Stimulated activated CD8-positive, alpha-beta memory T cell treated with anti-CD3 and anti-CD28 coated beads, Interleukin-2, amount 100 ng/mL, for 1 hour (primary cell): ENCODE data around the gene TASP1.
"Not testable (repeated sequence)": the region's sequence is repeated elsewhere in the genome, so short reads cannot be mapped to it uniquely, and the experiment has no call there.

ENCODE experiments used
- DNase-seq, 2 donors: peaks; one replicate each; pipeline ENCODE4 v3.0.0-alpha.2; 2020; ENCODE audit warnings: low read depth in 2 of 2

The TASP1 gene

GRCh38 chr20:13401596-13401995 lies 237.1 kb downstream of the TASP1 start:
- no peak for DNase-seq

GRCh38 chr20:13400453-13400852 lies 238.3 kb downstream of the TASP1 start:
- DNase-seq, result no peak

- DNase-seq, result no peak
Measured at GRCh38 chr20:13397300-13397724, 241.4 kb downstream of the TASP1 start.

GRCh38 chr20:13396826-13397225 lies 241.9 kb downstream of the TASP1 start:
- no peak for DNase-seq

- no peak for DNase-seq
Measured at GRCh38 chr20:13396022-13396421, 242.7 kb downstream of the TASP1 start.

- DNase-seq, result no peak
Measured at GRCh38 chr20:13395232-13395631, 243.5 kb downstream of the TASP1 start.

GRCh38 chr20:13392391-13392790 lies 246.3 kb downstream of the TASP1 start:
- no peak for DNase-seq

- DNase-seq, result no peak
Measured at GRCh38 chr20:13389115-13389514, 249.6 kb downstream of the TASP1 start.

GRCh38 chr20:13384132-13384531 lies 254.6 kb downstream of the TASP1 start:
- no peak for DNase-seq

- no peak for DNase-seq
Measured at GRCh38 chr20:13382786-13383185, 255.9 kb downstream of the TASP1 start.

GRCh38 chr20:13380497-13381229 lies 258.1 kb downstream of the TASP1 start:
- DNase-seq, result not testable (repeated sequence)

GRCh38 chr20:13373400-13373799 lies 265.3 kb downstream of the TASP1 start:
- no peak for DNase-seq

GRCh38 chr20:13364278-13365170 lies 274.2 kb downstream of the TASP1 start:
- no peak for DNase-seq

- DNase-seq, result no peak
Measured at GRCh38 chr20:13363473-13363872, 275.3 kb downstream of the TASP1 start.

- not testable (repeated sequence) for DNase-seq
Measured at GRCh38 chr20:13362165-13362564, 276.6 kb downstream of the TASP1 start.

GRCh38 chr20:13358936-13359335 lies 279.8 kb downstream of the TASP1 start:
- not testable (repeated sequence) for DNase-seq

GRCh38 chr20:13357782-13358181 lies 280.9 kb downstream of the TASP1 start:
- DNase-seq, result not testable (repeated sequence)

- DNase-seq, result no peak
Measured at GRCh38 chr20:13356591-13356990, 282.1 kb downstream of the TASP1 start.

- DNase-seq, result no peak
Measured at GRCh38 chr20:13355941-13356486, 282.7 kb downstream of the TASP1 start.

GRCh38 chr20:13355411-13355810 lies 283.3 kb downstream of the TASP1 start:
- DNase-seq, result no peak

GRCh38 chr20:13353261-13353945 lies 285.3 kb downstream of the TASP1 start:
- no peak for DNase-seq

- no peak for DNase-seq
Measured at GRCh38 chr20:13349235-13349604, 289.5 kb downstream of the TASP1 start.
